Ramos (cell line): ENCODE results near the gene P4HA1.
"Not testable (repeated sequence)": the region's sequence is repeated elsewhere in the genome, so short reads cannot be mapped to it uniquely, and the experiment has no call there.

Experiments used
- in situ Hi-C: fragments of 300-500 bp; cut with MboI; formaldehyde crosslinking; loops from one replicate; pipeline ENCODE4 v1.14.3; 2022; ENCODE audit warnings: low sequenced_read_pairs; ENCODE audit not compliant: unreplicated experiment

P4HA1 gene

GRCh38 chr10:73044378-73045285, 52.0 kb downstream of the P4HA1 start:
- in situ Hi-C loops: no loop called here

DNA sequence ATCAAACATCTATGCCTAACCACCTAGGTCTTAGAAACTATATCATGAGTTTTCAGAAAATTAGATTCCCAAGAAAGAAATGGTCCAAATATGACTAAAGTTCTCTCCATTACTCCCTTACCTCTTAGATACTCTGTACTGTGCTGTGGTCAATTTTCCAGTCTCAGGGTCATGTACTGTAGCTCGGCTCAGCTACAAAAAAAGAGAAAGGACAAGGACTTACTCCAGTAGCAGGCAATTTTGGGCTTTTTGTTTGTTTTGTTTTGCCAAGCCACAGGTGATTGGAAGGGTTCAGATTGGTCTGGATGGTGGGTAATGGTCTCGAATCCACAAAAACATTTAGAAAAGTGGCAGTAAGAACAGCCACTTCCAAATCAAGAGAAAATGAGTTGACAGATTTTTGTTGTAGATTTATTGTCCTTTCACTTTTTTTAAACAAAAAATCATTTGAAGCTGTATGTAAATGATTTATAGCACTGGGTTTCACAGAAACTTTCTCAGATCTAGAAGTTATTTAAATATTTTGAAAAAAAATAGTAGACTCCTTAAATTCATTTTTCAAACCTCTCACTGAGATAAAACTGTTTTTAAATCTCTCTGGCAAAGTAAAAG, 52.8 kb downstream of the P4HA1 start:
- in situ Hi-C loops: no loop called here

DNA sequence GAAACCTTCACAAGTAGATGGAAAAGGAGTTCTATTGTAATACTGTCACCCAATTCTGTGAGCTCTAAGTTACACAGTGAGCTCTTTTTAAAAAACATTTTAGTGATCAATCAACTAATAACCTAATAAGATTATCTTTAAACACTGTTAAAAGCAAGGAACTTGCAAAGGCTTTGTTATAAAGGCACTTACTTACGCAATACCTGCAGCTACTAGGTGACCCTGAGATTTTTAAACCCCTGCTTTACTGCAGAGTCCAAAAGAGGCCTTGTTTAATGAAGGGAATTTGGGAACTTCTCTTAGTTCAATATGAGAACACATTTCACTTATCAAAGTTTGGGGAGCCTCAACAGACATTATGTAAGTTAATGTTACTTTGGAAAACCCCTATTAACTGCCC, 53.3 kb downstream of the P4HA1 start:
- in situ Hi-C loops: no loop called here

DNA sequence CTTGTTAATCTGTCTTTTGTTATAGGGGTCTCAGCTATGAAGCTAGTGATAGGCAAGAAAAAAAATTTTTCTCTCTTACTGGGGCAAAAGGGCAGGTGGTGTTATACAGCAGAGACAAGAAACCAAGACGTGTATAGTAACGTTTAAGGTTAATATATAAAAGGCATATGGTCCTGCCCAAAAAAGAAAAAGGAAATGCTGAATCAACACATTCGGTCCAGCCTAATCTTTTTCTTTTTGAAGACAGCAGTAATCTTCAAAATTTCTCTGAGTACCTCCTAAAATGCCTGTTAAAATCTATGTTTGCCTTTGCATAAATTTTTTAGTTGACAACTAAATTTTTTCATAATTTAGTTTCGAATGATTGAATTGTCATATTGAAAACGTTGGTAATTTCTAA, 54.5 kb downstream of the P4HA1 start:
- in situ Hi-C loops: no loop called here

GRCh38 chr10:73039635-73040034, 57.0 kb downstream of the P4HA1 start:
- in situ Hi-C loops: no loop called here

GRCh38 chr10:73036285-73036684, 60.4 kb downstream of the P4HA1 start:
- in situ Hi-C loops: not testable (repeated sequence)

DNA sequence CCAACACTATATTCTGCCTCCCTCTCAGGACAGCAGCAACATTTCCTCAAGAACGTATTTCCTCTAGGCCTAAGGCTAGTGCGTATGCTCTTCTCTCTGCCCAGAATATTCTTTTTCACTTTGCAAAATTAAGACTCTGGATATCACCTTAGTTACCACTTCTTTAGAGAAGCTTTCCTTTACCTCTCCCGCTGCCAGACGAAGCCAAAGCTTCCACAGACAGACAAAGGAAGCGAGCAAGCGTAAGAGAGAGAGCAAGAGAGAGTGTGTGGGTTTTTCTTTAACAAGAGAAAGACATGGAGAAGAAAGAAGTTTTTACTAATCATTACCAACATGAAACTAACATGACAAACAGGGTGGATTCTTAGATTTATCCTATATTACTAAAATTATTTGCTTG, 64.1 kb downstream of the P4HA1 start:
- in situ Hi-C loops: no loop called here

GRCh38 chr10:73026623-73027022, 70.0 kb downstream of the P4HA1 start:
- in situ Hi-C loops: not testable (repeated sequence)

- in situ Hi-C loops: not testable (repeated sequence)
Observed at GRCh38 chr10:73023455-73024070, 73.1 kb downstream of the P4HA1 start.

- in situ Hi-C loops: not testable (repeated sequence)
Observed at GRCh38 chr10:73022961-73023360, 73.7 kb downstream of the P4HA1 start.

GRCh38 chr10:73021538-73022164, 75.0 kb downstream of the P4HA1 start:
- in situ Hi-C loops: not testable (repeated sequence)

DNA sequence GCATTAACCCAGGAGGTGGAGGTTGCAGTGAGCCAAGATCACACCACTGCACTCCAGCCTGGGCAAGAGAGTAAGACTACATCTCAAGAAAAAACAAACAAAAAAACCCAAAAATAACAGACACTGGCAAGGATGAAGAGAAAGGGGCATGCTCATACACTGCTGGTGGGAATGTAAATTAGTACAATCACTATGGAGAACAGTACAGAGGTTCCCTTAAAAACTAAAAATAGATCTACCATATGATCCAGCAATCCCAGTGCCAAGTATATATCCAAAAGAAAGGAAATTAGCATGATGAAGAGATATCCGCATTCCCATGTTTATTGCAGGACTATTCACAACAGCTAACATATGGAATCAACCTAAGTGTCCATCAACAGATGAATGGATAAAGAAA, 75.6 kb downstream of the P4HA1 start:
- in situ Hi-C loops: no loop called here

DNA sequence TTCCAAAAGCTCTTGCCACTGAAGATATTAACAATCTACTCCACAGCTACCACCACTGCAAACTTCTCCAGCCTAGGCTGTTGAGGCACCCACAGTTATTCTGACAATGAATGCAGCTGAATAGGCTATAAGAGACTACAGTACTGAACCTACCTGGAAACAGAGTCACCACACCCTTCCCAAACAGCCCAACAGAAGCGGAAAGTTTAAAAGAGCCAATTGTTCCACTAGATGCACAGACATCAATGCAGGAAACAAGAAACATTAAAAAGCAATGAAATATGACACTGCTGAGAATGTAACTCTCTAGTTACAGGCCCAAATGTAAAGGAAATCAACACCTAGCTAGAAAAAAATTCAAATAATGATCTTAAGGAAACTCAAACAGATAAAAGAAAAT, 77.6 kb downstream of the P4HA1 start:
- in situ Hi-C loops: no loop called here

GRCh38 chr10:73018632-73019031, 78.0 kb downstream of the P4HA1 start:
- in situ Hi-C loops: no loop called here

GRCh38 chr10:73017955-73018480, 78.6 kb downstream of the P4HA1 start:
- in situ Hi-C loops: no loop called here

- in situ Hi-C loops: no loop called here
Observed at GRCh38 chr10:73015779-73016178, 80.9 kb downstream of the P4HA1 start.

- in situ Hi-C loops: no loop called here
Observed at GRCh38 chr10:73003822-73004221, 92.8 kb downstream of the P4HA1 start.

GRCh38 chr10:73000973-73001372, 95.7 kb downstream of the P4HA1 start:
- in situ Hi-C loops: no loop called here

- in situ Hi-C loops: no loop called here
Observed at GRCh38 chr10:72997099-72997498, 99.6 kb downstream of the P4HA1 start.

GRCh38 chr10:72995459-72995858, 101.2 kb downstream of the P4HA1 start:
- in situ Hi-C loops: not testable (repeated sequence)

DNA sequence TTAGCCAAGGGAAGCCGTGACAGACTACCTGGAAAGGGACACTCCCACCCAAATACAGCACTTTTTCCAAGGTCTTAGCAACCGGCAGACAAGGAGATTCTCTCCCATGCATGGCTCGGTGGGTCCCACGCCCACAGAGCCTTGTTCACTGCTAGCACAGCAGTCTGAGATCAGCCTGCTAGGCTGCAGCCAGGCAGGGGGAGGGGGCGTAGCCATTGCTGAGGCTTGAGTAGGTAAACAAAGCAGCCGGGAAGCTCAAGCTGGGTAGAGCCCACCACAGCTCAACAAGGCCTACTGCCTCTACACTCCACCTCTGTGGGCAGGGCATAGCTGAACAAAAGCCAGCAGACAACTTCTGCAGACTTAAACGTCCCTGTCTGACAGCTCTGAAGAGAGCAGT, 106.9 kb downstream of the P4HA1 start:
- in situ Hi-C loops: not testable (repeated sequence)
